Lower leg skin (tissue), 3 donors: Measurements from ENCODE around the gene KDM6A.

ENCODE experiments used
- POLR2A ChIP-seq, 2 donors: fragments of 450-650 bp; IDR thresholded peaks; one replicate each; pipeline ENCODE4 v1.6.1; 2016 to 2017; ENCODE audit warnings: antibody characterized with exemption in 2 of 2, mild to moderate bottlenecking in 1 of 2, moderate library complexity in 1 of 2
- TF ChIP-seq, protein P1 (sequence below), 3 donors: fragments of 450-650 bp; IDR thresholded peaks; one replicate each; pipeline ENCODE4 v1.5.1; 2016; ENCODE audit warnings: antibody characterized with exemption in 3 of 3, mild to moderate bottlenecking in 3 of 3, moderate library complexity in 2 of 3

DNA sequence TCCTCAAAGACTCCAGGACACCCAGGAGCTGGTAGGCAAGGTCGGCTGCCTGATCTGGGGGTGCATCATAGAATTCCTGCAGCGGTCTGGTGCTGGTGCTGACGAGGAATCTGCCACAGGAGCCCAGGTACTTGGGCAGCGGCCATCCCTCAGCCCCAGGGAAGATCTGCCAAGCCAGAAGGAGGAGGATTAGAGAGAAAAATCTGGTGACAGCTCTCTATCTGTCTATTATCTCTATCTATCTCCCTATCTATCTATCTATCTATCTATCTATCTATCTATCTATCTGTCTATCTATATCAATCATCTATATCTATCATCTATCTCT lies 281.0 kb downstream of the KDM6A start:
- TF ChIP-seq, protein P1, sequence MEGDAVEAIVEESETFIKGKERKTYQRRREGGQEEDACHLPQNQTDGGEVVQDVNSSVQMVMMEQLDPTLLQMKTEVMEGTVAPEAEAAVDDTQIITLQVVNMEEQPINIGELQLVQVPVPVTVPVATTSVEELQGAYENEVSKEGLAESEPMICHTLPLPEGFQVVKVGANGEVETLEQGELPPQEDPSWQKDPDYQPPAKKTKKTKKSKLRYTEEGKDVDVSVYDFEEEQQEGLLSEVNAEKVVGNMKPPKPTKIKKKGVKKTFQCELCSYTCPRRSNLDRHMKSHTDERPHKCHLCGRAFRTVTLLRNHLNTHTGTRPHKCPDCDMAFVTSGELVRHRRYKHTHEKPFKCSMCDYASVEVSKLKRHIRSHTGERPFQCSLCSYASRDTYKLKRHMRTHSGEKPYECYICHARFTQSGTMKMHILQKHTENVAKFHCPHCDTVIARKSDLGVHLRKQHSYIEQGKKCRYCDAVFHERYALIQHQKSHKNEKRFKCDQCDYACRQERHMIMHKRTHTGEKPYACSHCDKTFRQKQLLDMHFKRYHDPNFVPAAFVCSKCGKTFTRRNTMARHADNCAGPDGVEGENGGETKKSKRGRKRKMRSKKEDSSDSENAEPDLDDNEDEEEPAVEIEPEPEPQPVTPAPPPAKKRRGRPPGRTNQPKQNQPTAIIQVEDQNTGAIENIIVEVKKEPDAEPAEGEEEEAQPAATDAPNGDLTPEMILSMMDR (IDR thresholded peaks at IDR 0.05), result no peak
- no peak for TF ChIP-seq POLR2A (IDR thresholded peaks at IDR 0.05)
